HepG2 (cell line): Measurements from ENCODE around the gene NES. TPM values are rescaled to one million over a fixed set of nuclear protein-coding genes. Genes with fewer than 3 reads are reported as not detected.

Source experiments
- BCLAF1 ChIP-seq: fragments of 450-650 bp; IDR thresholded peaks from 2 replicates; pipeline ENCODE4 v1.6.1; 2017; ENCODE audit warnings: mild to moderate bottlenecking
- BRF2 ChIP-seq: sonication (generic); formaldehyde crosslinking; IDR thresholded peaks from 2 replicates; pipeline ENCODE4 v1.8.1; 2022; ENCODE audit warnings: mild to moderate bottlenecking, missing genetic modification reagents
- FOSL2 ChIP-seq: sonication (generic); formaldehyde crosslinking; IDR thresholded peaks from 2 replicates; pipeline ENCODE4 v1.4.0; 2020; ENCODE audit warnings: missing genetic modification reagents
- GTF3A ChIP-seq: sonication (generic); formaldehyde crosslinking; conservative IDR thresholded peaks from 2 replicates; pipeline ENCODE4 v1.4.0; 2020; ENCODE audit warnings: mild to moderate bottlenecking, missing genetic modification reagents
- HMGXB4 ChIP-seq, 2 experiments: sonication (generic) in 1 of 2; formaldehyde crosslinking in 1 of 2; IDR thresholded peaks; 2 replicates each; pipeline versions ENCODE4 v1.4.0 to v1.6.1; 2018 to 2020; ENCODE audit warnings: missing genetic modification reagents in 2 of 2, borderline replicate concordance in 1 of 2, low read depth in 1 of 2, mild to moderate bottlenecking in 1 of 2, missing biosample characterization in 1 of 2
- IRF9 ChIP-seq: sonication (generic); formaldehyde crosslinking; IDR thresholded peaks from 2 replicates; pipeline ENCODE4 v1.8.0; 2022; ENCODE audit warnings: missing genetic modification reagents, mild to moderate bottlenecking, borderline replicate concordance
- SP140L ChIP-seq: sonication (generic); formaldehyde crosslinking; IDR thresholded peaks from 2 replicates; pipeline ENCODE4 v1.4.0; 2020; ENCODE audit warnings: missing genetic modification reagents, borderline replicate concordance
- SP2 ChIP-seq: sonication (generic); formaldehyde crosslinking; IDR thresholded peaks from 2 replicates; pipeline ENCODE4 v1.5.1; 2020; ENCODE audit warnings: mild to moderate bottlenecking, missing genetic modification reagents
- SRSF1 ChIP-seq: fragments of 200-400 bp; formaldehyde crosslinking; optimal IDR thresholded peaks from 2 replicates; pipeline ENCODE3; 2017; ENCODE audit warnings: mild to moderate bottlenecking, low read depth, low read length, moderate library complexity
- TEAD2 ChIP-seq: sonication (generic); formaldehyde crosslinking; IDR thresholded peaks from 2 replicates; pipeline ENCODE4 v1.9.0; 2021; ENCODE audit warnings: missing genetic modification reagents
- ZNF772 ChIP-seq: sonication (generic); formaldehyde crosslinking; IDR thresholded peaks from 2 replicates; pipeline ENCODE4 v1.5.0; 2020; ENCODE audit warnings: mild to moderate bottlenecking, missing genetic modification reagents
- ZNF816 ChIP-seq: sonication (generic); formaldehyde crosslinking; IDR thresholded peaks from 2 replicates; pipeline ENCODE4 v1.8.0; 2022; ENCODE audit warnings: missing genetic modification reagents, mild to moderate bottlenecking, borderline replicate concordance
- polyA plus RNA-seq, 8 experiments: library from polyadenylated mRNA; depleted of rRNA in 3 of 8; stranded (reverse) in 7 of 8; unstranded in 1 of 8; fragments of >200 nt; fragmentation: Illumina TruSeq in 4 of 8; extraction: Trizol in 4 of 8; gene quantifications; 2 replicates each; pipeline versions ENCODE4 v1.2.1 to v1.2.3, GENCODE V29; 2011 to 2016; ENCODE audit warnings: low read depth in 4 of 8, missing spikeins in 1 of 8, mixed read lengths in 1 of 8; ENCODE audit not compliant: insufficient read depth in 1 of 8
- total RNA-seq, 5 experiments: library from RNA; depleted of rRNA; stranded (reverse); fragments of >200 nt; fragmentation: Illumina TruSeq; extraction: Trizol; gene quantifications; 2 replicates each; pipeline ENCODE4 v1.2.3, GENCODE V29; 2016; ENCODE audit warnings: low read depth in 1 of 5

The NES gene
- total and polyA plus RNA-seq, 2 of the 13 experiments (the other 11 are each of a cell fraction or from before 2014, with no cell fraction given), result 1.7 to 16.6 TPM

GRCh38 chr1:156656806-156657740, 20.1 kb downstream of the NES start (continued):
- TF ChIP-seq HMGXB4 (CRISPR knock-in tag; IDR thresholded peaks at IDR 0.05; ENCODE audit: borderline replicate concordance in 1 of 2, low read depth in 1 of 2) (peak; percentile 23 to 47; a peak in 1 of 4 replicates), ZNF772 (no peak), BCLAF1 (no peak), BRF2 (CRISPR knock-in tag) (no peak), TEAD2 (no peak), SP2 (CRISPR knock-in tag) (no peak), FOSL2 (CRISPR knock-in tag) (peak; percentile 8; the same call in 1 of the 2 replicates), SRSF1 (peak; percentile 32), SP140L (no peak), GTF3A (CRISPR knock-in tag) (no peak), IRF9 (CRISPR knock-in tag) (peak; percentile 18; the same call in 1 of the 2 replicates), ZNF816 (CRISPR knock-in tag) (0 out of 2 replicates have a peak, but pooled peaks have one; percentile 35)
